ENCODE data around the gene BCAS3. TPM values are rescaled to one million over a fixed set of nuclear protein-coding genes. Genes with fewer than 3 reads are reported as not detected.

Gene BCAS3
- total and polyA plus RNA-seq, 12 donors, result 6.1 to 21.8 (median 17.2) TPM

GRCh38 chr17:60947100-60947499 is 269.4 kb downstream of the BCAS3 start:
- DNase-seq, result no peak
- ATAC-seq, result no peak
- WGBS, 2 donors, result 79% methylated on average over 1 of the region's 1 CpG

GRCh38 chr17:60947543-60947942 is 269.9 kb downstream of the BCAS3 start:
- WGBS, 2 donors, result 98 to 99% methylated on average over 3 of the region's 3 CpGs
- TF ChIP-seq CTCF (IDR thresholded peaks at IDR 0.05), result no peak
- H3K36me3 ChIP-seq, result peaks cover 0 to 22% (median 0%) of the 10 kb centered on the region in 9 donors
- H3K4me1 ChIP-seq, result peaks cover 0 to 10% (median 0%) of the 10 kb centered on the region in 9 donors
- ATAC-seq (no peak), DNase-seq (no peak)
- H3K27me3 ChIP-seq, result no peaks in the 10 kb centered on the region
- H3K27ac ChIP-seq, result no peak overlapping the region
- H3K9me3 ChIP-seq, result peaks cover 0 to under 1% (median 0%) of the 10 kb centered on the region in 11 donors
- intact Hi-C loops (cut with DNase I), result no loop called here
- no peak overlapping the region for H3K4me3 ChIP-seq

More at GRCh38 chr17:60947100-60947499, 269.4 kb downstream of the BCAS3 start:
- no peaks in the 10 kb centered on the region for H3K27me3 ChIP-seq
- TF ChIP-seq CTCF (IDR thresholded peaks at IDR 0.05), result no peak
- no peaks in the 10 kb centered on the region for H3K9me3 ChIP-seq
- H3K4me1 ChIP-seq, result peaks cover 0 to 12% (median 0%) of the 10 kb centered on the region in 9 donors
- intact Hi-C loops (cut with DNase I), result no loop called here
- peaks cover 0 to 22% (median 0%) of the 10 kb centered on the region in 9 donors for H3K36me3 ChIP-seq
- no peak overlapping the region for H3K27ac ChIP-seq
- H3K4me3 ChIP-seq, result no peak overlapping the region

GRCh38 chr17:60952747-60953146 is 275.1 kb downstream of the BCAS3 start:
- no peak for TF ChIP-seq CTCF (IDR thresholded peaks at IDR 0.05)
- no peak overlapping the region for H3K27ac ChIP-seq
- intact Hi-C loops (cut with DNase I), result no loop called here
- no peak overlapping the region for H3K4me3 ChIP-seq
- DNase-seq (no peak), ATAC-seq (no peak)
- no peaks in the 10 kb centered on the region for H3K27me3 ChIP-seq
- H3K9me3 ChIP-seq, result peaks cover 0 to 9% (median 0%) of the 10 kb centered on the region in 11 donors
- H3K4me1 ChIP-seq, result no peaks in the 10 kb centered on the region
- H3K36me3 ChIP-seq, result peaks cover 0 to 17% (median 0%) of the 10 kb centered on the region in 9 donors
- WGBS, 2 donors, result 94% methylated on average over 3 of the region's 3 CpGs

- H3K4me3 ChIP-seq, result no peak overlapping the region
- TF ChIP-seq CTCF (IDR thresholded peaks at IDR 0.05), result no peak
- ATAC-seq, result no peak
Measured at GRCh38 chr17:60959011-60959410, 281.4 kb downstream of the BCAS3 start.

More at GRCh38 chr17:60959011-60959410, 281.4 kb downstream of the BCAS3 start:
- no peak for DNase-seq
- WGBS, 2 donors, result 91 to 98% methylated on average over 2 of the region's 2 CpGs
- H3K9me3 ChIP-seq, result peaks cover 0 to 43% (median 9%) of the 10 kb centered on the region in 11 donors
- intact Hi-C loops (cut with DNase I), result no loop called here
- H3K36me3 ChIP-seq, result peaks cover 0 to 22% (median 0%) of the 10 kb centered on the region in 9 donors
- H3K4me1 ChIP-seq, result no peaks in the 10 kb centered on the region
- H3K27me3 ChIP-seq, result no peaks in the 10 kb centered on the region
- H3K27ac ChIP-seq, result no peak overlapping the region

Measured in heart right ventricle (tissue), 16 donors.